ENCODE results near the gene SLC43A2.

The SLC43A2 gene

DNA sequence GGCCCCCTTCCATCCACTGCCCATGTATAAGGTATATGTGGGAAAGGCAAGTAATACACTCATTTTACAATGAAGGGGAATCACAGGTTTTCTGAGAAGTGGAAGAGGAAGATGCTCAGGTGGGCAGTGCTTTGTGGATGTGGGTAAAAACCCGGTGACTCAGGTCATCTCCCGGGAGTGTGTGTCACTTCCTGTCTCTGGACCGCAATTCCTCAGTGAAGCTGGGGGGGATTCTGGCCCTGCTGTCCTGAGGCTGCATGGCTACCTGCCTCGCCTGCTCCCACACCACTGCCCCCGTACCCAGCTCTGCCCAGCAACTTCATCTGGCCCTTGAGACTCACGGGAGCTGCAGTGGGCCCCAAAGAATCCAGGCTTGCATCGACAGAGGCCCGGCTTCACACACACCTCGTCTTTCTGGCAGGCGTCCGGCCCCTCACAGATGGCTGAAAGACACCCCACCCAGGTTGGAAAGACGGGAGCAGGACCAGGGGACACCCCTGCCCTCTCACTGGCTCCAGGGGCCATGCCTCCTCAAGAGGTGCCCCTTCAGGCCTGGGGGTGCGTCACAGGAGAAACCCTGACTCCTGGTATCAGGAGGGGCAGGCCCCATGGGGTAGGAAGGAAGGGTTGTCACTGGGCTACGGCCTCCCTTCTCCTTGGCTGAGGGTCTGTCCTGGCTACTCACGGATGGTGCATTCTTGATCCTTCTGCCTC lies 16.0 kb upstream of the SLC43A2 start:
- FAIRE-seq (peak; percentile 94), DNase-seq (ENCODE audit: insufficient read length, low spot score) (peak; percentile 66)

DNA sequence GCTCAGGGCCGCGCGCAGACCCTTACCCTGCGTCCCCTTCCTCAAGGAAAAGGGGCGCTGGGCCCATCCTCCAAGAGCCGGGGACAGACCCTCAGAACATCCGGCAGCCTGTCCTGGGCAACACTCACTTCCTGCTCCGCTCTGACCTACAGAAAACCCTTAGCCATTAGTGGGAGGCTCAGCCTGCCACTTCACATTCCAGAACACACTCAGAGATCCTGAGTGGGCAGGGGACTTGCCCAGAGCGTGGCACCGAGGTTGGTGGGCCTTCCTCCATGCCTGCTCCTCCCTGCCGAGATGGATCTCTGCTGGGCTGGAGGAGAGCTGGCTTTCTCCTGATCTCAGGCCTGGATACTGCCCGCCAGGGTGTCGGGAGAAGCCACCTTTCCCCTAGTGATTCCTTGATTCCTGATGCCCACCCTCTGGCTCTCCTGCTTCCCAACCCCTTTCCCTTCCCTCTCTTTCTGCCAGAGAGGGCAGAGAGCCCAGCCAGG lies 15.4 kb upstream of the SLC43A2 start:
- DNase-seq (ENCODE audit: insufficient read length, low spot score) = no peak
- FAIRE-seq = no peak

DNA sequence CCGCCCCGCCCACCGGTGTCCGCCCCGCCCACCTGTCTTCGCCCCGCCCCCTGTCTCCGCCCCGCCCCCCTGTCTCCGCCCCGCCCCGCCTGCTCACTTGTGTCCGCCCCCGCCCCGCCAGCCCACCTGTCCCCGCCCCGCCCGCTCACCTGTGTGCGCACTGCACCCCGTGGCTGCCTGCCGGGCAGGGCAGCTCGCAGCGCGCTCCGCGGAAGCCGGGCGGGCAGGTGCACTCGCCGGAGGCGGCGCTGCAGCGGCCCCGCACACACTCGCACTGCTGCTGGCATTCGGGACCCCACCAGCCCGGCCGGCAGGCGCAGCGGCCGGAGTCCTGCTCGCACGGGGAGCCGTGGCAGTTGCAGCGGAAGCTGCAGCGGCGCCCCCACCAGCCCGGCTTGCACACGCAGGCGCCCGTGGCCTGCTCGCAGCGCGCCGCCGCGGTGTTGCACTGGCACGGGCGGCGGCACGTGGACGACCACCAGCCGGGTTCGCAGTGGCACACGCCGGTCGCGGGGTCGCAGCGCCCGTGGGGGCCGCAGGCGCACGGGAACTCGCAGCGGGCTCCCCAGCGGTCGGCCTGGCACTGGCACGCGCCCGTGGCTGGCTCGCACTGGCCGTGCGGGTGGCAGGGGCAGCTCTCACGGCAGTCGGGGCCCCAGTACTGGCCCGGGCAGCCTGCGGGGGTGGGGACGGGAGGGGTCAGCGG lies 14.8 kb upstream of the SLC43A2 start:
- DNase-seq (ENCODE audit: insufficient read length, low spot score) (peak; percentile 68), FAIRE-seq (no peak)

DNA sequence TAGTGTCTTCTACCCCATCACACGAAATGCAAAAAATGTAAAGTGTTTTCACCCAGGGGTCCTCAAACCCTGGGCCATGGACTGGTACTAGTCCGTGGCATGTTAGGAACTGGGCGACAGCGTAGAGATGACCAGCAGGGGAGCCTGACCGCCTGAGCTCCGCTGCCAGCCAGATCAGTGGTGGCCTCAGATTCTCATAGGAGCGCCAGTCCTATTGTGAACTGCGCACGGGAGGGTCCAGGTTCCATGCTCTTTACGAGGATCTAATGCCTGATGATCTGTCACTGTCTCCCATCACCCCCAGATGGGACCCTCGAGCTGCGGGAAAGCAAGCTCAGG lies 12.4 kb upstream of the SLC43A2 start:
- FAIRE-seq = no peak
- no peak for DNase-seq (ENCODE audit: insufficient read length, low spot score)

DNA sequence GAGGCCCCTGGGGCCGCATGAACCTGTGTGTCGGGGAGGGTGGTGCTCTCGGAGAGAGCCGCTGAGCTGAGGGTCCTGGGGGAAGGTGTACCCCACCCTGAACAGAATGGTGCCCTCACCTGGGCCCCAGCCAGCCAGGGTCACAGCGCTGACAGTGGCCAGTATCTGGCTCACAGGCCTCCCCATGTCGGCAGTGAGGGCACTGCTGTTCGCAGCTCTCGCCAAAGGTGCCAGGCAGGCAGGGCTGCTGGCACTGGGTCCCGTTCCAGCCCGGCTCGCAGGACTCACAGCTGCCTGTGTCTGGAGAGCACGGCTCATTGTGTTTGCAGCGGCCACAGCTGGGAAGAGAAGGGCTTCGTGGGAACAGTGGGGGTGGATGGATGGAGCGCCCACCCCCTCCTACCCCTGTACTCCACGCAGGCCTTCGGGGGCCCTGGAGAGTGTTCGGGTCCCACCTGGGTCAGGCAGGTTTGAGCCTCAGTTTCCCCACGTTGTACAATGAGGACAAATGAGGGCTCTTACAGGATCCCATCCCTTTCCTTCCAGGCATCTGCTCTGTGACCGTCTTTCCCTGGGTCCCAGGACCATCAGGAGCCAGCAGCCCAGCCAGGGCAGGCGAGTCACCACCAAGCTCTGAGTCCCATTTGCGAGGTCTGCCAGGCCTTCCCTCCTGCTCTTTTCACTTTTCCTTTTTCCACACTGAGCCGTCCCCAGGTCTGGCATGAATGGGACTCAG lies 11.9 kb upstream of the SLC43A2 start:
- FAIRE-seq (no peak), DNase-seq (ENCODE audit: insufficient read length, low spot score) (no peak)

DNA sequence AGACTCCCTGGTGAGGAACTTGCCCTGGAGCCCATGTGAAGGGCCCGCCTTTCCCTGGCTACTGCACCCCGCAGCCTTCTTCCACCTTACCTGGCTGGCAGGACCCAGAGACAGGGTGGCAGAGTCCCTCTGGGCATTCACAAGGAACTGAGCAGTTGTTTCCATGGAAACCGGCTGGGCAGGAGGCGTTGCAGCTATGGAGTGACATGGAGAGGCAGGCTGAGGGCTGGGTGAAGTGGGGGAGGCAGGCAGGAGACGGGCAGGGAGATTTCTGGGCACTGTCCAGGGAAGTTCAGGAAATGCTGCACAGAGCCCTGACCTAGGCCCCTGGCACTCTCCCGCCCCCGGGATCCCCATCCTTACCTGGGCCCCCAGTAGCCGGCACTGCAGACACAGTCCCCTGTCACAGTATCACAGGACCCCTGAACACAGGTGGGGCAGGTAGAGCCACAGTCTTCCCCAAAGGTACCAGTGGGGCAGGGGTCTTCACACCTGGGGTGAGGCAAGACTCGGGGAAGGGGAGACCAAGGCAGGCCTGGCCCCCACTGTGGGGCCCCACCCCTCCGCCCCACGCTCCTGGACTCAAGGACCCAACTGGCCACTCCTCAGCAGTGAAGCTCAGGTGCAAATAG lies 11.0 kb upstream of the SLC43A2 start:
- FAIRE-seq = no peak
- no peak for DNase-seq (ENCODE audit: insufficient read length, low spot score)

DNA sequence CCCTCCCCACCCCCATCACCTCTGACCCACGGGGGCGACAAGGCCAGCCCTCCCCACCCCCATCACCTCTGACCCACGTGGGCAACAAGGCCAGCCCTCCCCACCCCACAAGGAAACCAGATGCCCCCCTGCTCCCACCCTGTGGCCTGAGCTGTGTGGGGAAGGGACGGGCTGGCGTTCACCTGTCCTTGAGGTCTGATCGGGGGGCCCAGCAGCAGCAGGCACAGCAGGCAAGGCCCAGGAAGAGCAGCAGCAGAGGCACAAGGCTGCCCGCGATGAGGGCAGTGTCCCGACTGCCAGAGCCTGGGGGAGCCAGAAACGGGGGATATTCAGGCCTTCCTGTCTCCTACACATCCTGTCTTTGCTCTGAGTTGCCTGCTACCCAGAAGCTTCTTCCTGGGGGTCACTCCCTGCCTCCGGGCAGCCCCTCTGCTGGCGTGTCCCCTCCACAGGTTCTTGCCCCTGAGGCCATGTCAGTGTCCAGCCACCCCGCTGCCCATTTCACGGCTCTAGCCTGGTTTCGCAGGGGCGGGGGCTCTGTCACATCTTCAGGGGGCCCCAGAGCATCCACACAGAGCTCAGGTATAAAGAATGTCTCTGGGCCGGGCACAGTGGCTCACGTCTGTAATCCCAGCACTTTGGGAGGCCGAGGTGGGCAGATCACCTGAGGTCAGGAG lies 10.1 kb upstream of the SLC43A2 start:
- DNase-seq (ENCODE audit: insufficient read length, low spot score) (no peak), FAIRE-seq (no peak)

DNA sequence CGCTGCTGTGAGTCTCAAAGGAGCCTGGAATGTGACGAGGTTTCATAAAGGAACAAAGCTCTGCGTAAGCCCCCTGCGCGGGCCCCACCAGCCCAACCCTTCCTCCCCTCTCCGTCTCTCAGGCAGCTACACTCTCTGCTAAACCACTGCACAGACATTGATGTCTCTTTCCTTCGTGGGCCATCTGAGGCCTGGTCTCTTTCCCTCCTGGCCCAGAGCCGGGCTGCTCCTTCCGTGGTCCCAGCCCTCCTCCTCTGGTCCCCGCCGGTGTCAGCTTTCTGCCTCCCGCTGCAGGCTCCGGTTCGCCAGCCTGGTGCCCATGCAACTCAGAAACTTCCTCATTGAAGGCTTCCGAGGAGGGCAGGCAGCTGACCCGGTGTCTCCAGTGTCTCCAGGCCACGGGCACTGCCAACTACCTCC lies 9.5 kb upstream of the SLC43A2 start:
- DNase-seq (ENCODE audit: insufficient read length, low spot score) = no peak
- FAIRE-seq = no peak

DNA sequence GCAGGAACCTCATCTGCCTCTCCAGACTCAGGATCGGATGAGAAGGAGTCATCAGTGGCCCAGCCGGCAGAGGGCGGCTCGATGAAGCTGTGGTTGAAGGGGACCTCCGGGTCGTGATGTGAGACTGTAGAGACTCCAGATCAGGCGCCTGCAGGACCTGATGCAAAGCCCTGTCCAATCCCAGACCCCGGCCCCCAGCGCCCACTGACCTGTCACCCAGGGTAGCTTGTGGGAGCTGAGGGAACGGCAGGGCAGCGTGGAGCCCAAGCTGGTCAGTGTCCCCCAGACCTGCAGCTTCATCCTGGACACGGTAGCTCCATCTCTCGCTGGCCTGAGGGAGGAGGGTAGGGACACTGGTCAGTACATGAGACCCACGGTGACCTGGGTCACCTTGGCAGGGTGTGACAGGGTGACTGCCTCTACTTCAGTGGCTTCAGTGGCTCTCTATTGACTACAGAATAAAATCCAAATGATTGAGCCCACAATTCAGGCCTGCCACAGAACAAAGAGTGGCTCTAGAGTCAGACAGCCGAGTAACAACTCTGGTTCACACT lies 8.2 kb upstream of the SLC43A2 start:
- DNase-seq (ENCODE audit: insufficient read length, low spot score) (no peak), FAIRE-seq (no peak)

DNA sequence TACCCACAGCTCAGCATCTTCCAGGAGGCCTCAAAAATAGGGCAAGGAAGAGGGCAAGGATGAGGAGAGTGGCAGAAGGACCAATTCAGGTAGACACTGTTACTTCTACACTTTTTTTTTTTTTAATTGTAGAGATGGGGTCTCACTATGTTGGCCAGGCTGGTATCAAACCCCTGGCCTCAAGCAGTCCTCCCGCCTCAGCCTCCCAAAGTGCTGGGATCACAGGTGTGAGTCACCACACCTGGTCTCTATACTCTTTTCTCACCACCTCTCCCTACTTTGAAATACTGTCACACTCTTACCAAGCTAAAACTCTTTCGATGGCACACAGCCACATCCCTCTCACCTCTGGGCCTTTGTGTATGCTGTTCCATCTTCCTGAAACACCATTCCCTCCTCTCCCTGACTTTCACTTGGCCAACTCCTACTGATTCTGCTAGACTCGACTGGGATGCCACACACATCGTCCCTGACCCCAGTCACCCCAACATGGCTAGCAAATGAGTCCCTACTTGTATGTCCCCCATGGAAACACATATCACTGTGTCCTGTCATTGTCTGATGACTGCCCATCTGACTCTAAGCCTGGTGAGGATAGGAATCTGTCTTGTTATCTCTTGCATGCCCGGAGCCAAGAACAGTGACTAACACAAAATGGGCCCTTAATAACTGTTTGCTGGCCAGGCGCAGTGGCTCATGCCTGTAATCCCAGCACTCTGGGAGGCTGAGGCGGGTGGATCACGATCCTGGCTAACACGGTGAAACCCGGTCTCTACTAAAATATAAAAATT lies 7.2 kb upstream of the SLC43A2 start:
- DNase-seq (ENCODE audit: insufficient read length, low spot score) (no peak), FAIRE-seq (no peak)

DNA sequence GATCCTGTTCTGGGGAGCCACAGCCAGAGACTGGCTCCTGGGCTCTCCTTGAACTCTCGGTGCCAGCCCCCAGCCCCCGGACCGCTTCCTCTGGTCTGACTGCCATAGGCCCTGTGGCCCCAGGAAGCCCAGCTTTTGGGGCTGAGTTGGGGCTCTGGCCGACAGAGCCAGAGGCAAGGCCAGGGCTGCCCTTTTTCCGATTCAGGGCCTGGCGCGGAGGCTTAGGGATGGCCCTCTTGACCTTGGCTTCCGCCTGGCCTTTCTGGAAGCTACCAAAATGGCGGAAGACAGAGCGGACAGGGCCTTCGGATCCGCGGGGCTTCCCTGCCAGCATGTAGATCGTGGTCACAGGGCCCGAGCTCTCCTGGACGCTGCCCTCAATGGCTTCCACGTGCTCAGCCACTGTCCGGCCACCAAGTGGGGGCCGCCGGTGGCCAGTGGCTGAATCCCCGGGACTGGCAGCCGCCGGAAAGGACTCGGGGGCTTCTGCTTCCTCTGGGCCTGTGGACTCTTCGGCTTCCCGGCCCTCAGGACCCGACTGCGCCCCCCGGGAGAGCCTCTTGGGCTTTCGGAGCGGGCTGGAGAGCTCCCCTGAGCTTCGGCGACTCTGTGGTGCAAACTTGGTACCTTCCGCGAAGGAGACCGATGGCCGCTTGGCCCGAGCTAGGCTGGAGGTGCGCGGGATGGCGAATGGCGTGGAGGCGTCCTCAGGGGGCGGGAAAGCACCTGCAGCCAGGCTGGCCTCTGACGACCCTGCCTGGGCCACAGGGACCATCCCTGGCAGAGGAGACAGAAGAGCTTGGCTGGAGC lies 6.4 kb upstream of the SLC43A2 start:
- FAIRE-seq (no peak), DNase-seq (ENCODE audit: insufficient read length, low spot score) (no peak)

DNA sequence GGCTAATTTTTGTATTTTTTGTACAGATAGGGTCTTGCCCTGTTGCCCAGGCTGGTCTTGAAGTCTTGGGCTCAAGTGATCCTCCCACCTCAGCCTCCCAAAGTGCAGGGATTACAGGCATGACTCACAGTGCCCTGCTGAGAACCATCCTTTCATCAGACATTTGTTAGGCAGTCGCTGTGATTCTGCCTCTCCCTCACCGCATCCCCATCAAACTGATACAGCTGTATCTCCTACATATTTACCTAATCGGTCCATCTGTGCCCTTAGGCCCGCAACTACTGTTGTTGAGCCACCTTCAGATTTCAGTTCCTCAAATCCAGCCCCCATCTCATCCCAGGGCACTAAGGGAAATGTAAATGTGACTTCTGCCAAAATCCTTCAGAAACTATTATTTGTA lies 2.0 kb upstream of the SLC43A2 start:
- no peak for DNase-seq (ENCODE audit: insufficient read length, low spot score)

DNA sequence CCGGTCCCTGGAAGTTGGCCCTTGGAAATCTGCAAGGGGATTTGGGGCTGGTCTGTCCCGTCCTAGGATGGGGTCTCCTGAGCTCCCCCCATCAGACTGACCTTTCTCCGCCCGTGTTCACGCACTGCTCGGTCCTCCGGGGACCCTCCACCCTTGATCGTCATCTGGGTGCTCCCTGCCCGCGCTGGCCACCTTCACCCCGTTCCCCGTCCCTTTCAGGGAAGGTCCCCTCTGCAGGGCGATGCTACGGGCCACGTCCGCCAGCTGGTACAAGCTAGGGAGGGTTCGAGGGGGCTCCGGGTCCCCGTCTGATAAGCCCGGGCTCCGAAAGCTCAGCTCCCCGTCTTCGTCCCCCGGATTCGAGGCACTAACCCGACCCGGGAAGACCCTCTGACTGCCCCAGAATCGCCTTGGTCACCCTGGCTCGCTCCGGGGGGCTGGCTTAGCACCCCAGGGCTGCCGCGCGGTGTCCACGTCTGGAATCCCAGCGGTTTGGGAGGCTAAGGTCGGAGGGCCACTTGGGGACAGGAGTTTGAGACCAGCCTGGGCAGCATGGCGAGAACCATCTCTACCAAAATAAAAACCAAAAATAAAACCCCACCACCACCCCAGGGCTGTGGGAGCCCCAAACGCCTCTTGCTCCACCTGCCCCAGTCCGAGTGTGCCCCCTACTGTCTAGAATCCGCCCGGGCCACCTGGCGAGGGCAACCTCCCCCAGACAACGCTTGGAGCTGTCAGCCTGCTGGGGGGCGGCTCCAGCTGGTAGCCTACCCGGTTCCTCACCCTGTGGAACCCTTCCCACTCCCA lies 1.1 kb upstream of the SLC43A2 start:
- DNase-seq (ENCODE audit: insufficient read length, low spot score) (no peak), FAIRE-seq (peak; percentile 58)

More for the DNA sequence above, 2.0 kb upstream of the SLC43A2 start:
- FAIRE-seq = peak; percentile 18

DNA sequence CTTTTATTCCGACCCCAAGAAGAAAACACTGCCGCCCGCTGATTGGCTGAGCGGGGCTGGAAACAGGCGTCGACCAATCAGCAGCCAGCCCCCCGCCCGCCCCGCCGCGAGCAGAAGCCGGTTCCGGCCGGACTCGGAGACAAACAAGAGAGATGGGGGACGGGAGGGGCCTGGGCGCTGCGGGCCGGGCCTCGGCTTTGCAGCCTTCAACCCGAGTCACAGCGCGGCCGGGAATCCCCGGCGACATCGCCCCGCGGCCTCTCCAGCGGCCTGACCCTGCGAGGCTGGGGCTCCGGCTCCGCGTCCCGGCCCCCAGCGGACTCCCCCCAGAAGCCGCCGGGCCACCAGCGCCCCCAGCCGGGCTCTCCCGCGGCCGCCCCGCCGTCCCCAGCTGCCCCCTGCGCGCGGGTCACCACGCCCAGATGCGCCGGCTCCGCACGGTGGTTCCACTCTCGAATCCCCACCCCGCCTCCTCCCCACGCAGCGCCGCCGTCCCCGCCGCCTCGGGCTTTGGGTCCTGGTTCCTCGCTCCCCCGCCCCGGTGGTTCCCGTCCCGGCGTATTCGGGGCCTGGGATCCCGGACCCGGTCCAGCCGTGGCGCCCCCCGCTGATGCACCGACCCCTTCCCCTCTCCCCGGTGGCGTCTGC lies 346 bp upstream of the SLC43A2 start:
- FAIRE-seq (peak; percentile 94), DNase-seq (ENCODE audit: insufficient read length, low spot score) (peak; percentile 96)

DNA sequence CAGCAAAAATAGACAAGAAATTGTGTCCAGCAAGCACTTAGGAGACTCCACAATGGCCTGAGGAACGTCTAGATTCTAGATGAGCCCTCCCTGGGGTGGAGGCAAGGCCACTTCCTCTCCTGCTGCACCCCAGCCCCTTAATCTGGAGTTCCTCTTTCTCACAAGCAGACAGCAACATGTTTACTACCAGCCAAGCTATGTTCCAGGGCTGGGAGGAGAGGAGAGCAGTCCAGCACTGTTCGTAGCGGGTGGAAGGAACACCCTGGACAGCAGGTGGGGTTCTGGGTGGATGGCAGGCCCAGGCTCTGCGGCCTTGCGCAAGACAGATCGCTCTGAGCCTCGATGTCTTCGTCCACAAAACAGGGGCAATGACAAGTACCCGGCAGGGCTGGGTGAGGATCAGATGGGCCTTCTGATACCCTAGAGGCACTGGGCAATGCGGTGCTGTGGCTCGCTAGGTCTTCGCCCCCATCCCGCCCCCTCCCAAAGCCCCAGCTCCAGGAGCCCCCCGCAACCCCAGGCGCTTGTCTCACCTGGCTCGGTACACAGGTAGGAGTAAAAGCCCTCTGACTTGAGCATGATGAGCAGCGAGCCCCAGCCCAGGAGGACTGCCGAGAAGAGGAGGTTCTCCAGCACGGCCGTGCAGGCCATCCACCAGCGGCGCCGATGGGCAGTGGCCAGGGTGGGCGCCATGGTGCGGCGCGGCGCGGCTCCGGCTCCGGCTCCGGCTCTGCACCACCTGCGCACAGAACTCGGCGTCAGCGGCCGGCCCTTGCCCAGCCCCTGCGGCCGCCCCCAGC lies 1.3 kb downstream of the SLC43A2 start:
- DNase-seq (ENCODE audit: insufficient read length, low spot score) (no peak), FAIRE-seq (peak; percentile 88)

DNA sequence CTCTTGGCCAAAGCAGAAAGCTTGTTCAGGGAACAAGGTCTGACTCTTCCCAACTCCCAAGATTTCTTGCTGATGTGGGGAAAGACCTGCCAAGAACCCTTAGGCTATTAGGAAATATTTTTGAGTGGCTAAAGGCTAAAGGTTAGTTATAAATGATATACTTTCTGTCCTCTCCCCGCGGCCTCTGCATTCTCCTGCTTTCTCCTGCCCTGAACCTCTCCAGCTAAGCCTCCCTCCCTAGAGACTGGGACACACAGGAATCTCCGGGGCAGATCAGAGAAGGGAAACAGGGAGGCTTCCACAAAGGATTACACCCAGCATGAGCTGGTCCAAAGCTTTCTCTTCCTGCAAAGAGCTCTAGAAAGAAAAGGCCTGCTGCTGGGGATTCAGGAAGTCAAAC lies 2.3 kb downstream of the SLC43A2 start:
- no peak for DNase-seq (ENCODE audit: insufficient read length, low spot score)
- FAIRE-seq = no peak

DNA sequence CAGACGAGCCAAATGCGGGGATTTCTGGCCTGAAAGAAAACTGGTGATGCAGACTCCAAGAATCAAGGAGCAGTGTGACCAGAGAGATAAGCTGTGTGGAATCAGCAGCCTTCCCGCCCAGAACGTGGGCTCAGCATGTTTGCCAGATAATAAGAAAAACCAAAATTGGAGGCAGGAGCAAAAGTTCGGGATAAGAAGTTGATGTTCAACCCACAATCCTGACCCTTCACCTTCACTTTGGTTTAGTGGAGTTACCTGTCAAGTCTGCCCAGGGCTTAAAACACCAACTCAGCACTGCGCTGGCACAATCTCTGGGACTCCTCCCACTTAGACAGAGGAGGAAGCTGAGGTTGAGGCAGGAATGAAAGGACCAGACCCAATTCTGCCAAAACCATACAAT lies 3.1 kb downstream of the SLC43A2 start:
- no peak for DNase-seq (ENCODE audit: insufficient read length, low spot score)
- FAIRE-seq = peak; percentile 95

Data from GM19239 (cell line).